ENCODE results near the gene TMEM117.

DNA sequence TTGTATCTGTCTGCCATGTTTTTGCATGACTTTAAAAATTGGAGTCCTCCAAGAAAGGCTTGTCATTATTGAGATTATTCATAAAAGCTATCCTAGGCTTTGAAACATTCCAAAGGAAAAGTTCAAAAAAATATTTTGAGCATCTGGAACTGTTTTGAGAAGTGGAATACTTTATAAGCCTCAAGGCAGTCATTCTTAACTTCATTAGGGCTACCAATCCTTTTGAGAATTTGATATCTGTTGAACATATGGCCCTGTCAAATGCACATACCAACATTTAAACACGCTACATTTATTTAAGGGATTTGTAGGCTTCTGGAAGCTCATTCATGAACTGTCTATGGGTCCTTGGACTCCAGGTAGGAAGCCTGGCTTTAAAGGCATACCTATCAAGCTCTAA lies 77.0 kb downstream of the TMEM117 start:
- TF ChIP-seq EP300 (IDR thresholded peaks at IDR 0.05) = no peak
- TF ChIP-seq, protein P1, sequence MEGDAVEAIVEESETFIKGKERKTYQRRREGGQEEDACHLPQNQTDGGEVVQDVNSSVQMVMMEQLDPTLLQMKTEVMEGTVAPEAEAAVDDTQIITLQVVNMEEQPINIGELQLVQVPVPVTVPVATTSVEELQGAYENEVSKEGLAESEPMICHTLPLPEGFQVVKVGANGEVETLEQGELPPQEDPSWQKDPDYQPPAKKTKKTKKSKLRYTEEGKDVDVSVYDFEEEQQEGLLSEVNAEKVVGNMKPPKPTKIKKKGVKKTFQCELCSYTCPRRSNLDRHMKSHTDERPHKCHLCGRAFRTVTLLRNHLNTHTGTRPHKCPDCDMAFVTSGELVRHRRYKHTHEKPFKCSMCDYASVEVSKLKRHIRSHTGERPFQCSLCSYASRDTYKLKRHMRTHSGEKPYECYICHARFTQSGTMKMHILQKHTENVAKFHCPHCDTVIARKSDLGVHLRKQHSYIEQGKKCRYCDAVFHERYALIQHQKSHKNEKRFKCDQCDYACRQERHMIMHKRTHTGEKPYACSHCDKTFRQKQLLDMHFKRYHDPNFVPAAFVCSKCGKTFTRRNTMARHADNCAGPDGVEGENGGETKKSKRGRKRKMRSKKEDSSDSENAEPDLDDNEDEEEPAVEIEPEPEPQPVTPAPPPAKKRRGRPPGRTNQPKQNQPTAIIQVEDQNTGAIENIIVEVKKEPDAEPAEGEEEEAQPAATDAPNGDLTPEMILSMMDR (IDR thresholded peaks at IDR 0.05) = no peak

Measured in tibial nerve (tissue), 4 donors.